SU-DHL-6 (cell line): ENCODE data around the gene UXT.
"Not testable (repeated sequence)": the region's sequence is repeated elsewhere in the genome, so short reads cannot be mapped to it uniquely, and the experiment has no call there.

Experiments used
- H2AFZ ChIP-seq: fragments of 200-600 bp; sonication (generic); 2 replicates; pipeline ENCODE4 v1.6.1; 2014; ENCODE audit warnings: low read depth, mild to moderate bottlenecking, moderate library complexity, mixed read lengths, antibody characterized with exemption, low read length; ENCODE audit not compliant: severe bottlenecking
- H3F3A ChIP-seq: fragments of 200-600 bp; shearing (Covaris generic); 2 replicates; pipeline ENCODE4 v1.6.0; 2016; ENCODE audit warnings: antibody characterized with exemption, mild to moderate bottlenecking; ENCODE audit not compliant: insufficient read depth
- H3K27ac ChIP-seq: fragments of 200-600 bp; sonication (generic); 2 replicates; pipeline ENCODE4 v1.5.1; 2016; ENCODE audit warnings: low read depth, mild to moderate bottlenecking, low read length, moderate library complexity, mixed read lengths
- H3K27me3 ChIP-seq: fragments of 200-600 bp; sonication (generic), shearing (Covaris generic); 2 replicates; pipeline ENCODE4 v1.6.0; 2014; ENCODE audit warnings: mild to moderate bottlenecking, low read length
- H3K36me3 ChIP-seq: fragments of 200-600 bp; sonication (generic); 2 replicates; pipeline ENCODE4 v1.6.1; 2014; ENCODE audit warnings: mild to moderate bottlenecking, low read length, mixed read lengths
- H3K4me2 ChIP-seq: fragments of 300-600, 200-600 bp; shearing (Covaris generic), sonication (generic); 2 replicates; pipeline ENCODE4 v1.6.0; 2014; ENCODE audit warnings: low read length, low read depth, mild to moderate bottlenecking; ENCODE audit not compliant: poor library complexity, severe bottlenecking
- H3K4me3 ChIP-seq: fragments of 200-600 bp; sonication (generic); 2 replicates; pipeline ENCODE4 v1.5.1; 2014; ENCODE audit warnings: antibody characterized with exemption, low read length, mild to moderate bottlenecking, mixed read lengths; ENCODE audit not compliant: insufficient read depth, poor library complexity, severe bottlenecking
- H3K79me2 ChIP-seq: fragments of 200-600 bp; sonication (generic); 2 replicates; pipeline ENCODE4 v1.6.1; 2014; ENCODE audit warnings: mild to moderate bottlenecking, low read length, moderate library complexity; ENCODE audit not compliant: insufficient read depth
- H3K9ac ChIP-seq: fragments of 200-600 bp; sonication (generic); 2 replicates; pipeline ENCODE4 v1.7.0; 2014; ENCODE audit warnings: mild to moderate bottlenecking, low read length
- H3K9me2 ChIP-seq: fragments of 200-600 bp; sonication (generic); replicated peaks from 2 replicates; pipeline ENCODE4 v1.6.1; 2014; ENCODE audit warnings: low read length; ENCODE audit not compliant: insufficient read depth
- H3K9me3 ChIP-seq: fragments of 200-600 bp; sonication (generic); 2 replicates; pipeline ENCODE4 v1.6.1; 2014; ENCODE audit warnings: low read length, mixed read lengths; ENCODE audit not compliant: insufficient read depth
- H4K20me1 ChIP-seq: fragments of 200-600 bp; sonication (generic); 2 replicates; pipeline ENCODE4 v1.6.1; 2014; ENCODE audit warnings: low read depth, mild to moderate bottlenecking, antibody characterized with exemption, low read length, moderate library complexity, mixed read lengths
- EZH2phosphoT487 ChIP-seq: fragments of 200-600 bp; sonication (generic), shearing (Covaris generic); conservative IDR thresholded peaks from 2 replicates; pipeline ENCODE4 v1.6.1; 2018; ENCODE audit warnings: mild to moderate bottlenecking, antibody characterized with exemption, low read length, moderate library complexity, mixed read lengths
- TF ChIP-seq, protein P1 (sequence below): fragments of 200-600 bp; sonication (generic); IDR thresholded peaks from one replicate; pipeline ENCODE4 v1.5.1; 2017; ENCODE audit warnings: antibody characterized with exemption, mild to moderate bottlenecking, low read length, moderate library complexity; ENCODE audit not compliant: insufficient read depth, poor library complexity, severe bottlenecking

Gene UXT

DNA sequence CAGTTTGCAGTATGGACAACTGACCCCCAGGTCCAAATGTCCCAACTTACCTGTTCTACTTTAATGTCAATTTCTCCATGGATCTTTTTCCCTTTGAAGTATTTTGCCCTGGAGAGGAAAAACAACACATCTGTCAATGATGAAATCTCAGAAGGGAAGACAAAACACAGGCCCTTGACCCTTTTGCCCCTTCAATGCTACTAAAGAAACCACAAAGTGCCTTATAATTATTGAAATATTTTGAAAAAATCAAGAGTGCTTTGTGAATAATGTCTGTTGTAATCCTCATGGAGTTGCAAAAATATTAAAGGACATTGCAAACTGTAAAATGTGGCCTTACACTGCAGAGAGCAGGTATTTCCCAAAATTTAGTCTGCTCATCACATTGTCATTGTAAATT, 51.9 kb downstream of the UXT start:
- no peaks in the 10 kb centered on the region for H3K9me2 ChIP-seq
- no peak overlapping the region for H3K9ac ChIP-seq
- no peak overlapping the region for H2AFZ ChIP-seq
- H3K27me3 ChIP-seq: no peaks in the 10 kb centered on the region
- H3K36me3 ChIP-seq: no peaks in the 10 kb centered on the region
- no peak overlapping the region for H3K4me2 ChIP-seq
- TF ChIP-seq EZH2phosphoT487: no peak
- TF ChIP-seq, protein P1, sequence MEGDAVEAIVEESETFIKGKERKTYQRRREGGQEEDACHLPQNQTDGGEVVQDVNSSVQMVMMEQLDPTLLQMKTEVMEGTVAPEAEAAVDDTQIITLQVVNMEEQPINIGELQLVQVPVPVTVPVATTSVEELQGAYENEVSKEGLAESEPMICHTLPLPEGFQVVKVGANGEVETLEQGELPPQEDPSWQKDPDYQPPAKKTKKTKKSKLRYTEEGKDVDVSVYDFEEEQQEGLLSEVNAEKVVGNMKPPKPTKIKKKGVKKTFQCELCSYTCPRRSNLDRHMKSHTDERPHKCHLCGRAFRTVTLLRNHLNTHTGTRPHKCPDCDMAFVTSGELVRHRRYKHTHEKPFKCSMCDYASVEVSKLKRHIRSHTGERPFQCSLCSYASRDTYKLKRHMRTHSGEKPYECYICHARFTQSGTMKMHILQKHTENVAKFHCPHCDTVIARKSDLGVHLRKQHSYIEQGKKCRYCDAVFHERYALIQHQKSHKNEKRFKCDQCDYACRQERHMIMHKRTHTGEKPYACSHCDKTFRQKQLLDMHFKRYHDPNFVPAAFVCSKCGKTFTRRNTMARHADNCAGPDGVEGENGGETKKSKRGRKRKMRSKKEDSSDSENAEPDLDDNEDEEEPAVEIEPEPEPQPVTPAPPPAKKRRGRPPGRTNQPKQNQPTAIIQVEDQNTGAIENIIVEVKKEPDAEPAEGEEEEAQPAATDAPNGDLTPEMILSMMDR: no peak
- no peaks in the 10 kb centered on the region for H3K9me3 ChIP-seq
- H3K79me2 ChIP-seq: no peaks in the 10 kb centered on the region
- no peaks in the 10 kb centered on the region for H4K20me1 ChIP-seq
- H3F3A ChIP-seq: no peaks in the 10 kb centered on the region
- no peak overlapping the region for H3K4me3 ChIP-seq
- H3K27ac ChIP-seq: no peak overlapping the region

DNA sequence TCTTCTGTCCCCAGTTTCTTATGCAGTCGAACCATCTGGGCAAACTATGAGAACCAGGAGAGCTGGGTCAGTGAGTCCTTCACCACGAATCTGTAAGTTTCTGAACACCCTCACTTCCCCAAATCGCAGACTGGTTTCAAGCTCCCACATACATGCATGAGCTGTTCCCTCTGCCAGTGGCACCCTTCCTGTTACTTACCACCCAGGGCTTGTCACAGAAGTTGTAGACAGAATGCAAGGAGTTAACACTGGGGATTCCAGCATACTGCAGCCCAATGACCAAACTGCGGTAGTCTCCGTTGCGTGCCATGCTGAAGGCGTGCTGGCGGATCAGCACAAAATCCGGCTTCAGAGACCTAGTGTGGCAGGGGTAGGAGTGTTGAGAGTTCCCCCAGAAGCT, 54.0 kb downstream of the UXT start:
- no peak overlapping the region for H2AFZ ChIP-seq
- no peak overlapping the region for H3K27ac ChIP-seq
- no peak for TF ChIP-seq EZH2phosphoT487
- TF ChIP-seq, protein P1: no peak
- H3F3A ChIP-seq: no peaks in the 10 kb centered on the region
- no peak overlapping the region for H3K4me2 ChIP-seq
- no peak overlapping the region for H3K4me3 ChIP-seq
- no peaks in the 10 kb centered on the region for H3K9me3 ChIP-seq
- no peaks in the 10 kb centered on the region for H4K20me1 ChIP-seq
- H3K9ac ChIP-seq: no peak overlapping the region
- H3K9me2 ChIP-seq: no peaks in the 10 kb centered on the region
- no peaks in the 10 kb centered on the region for H3K27me3 ChIP-seq
- no peaks in the 10 kb centered on the region for H3K36me3 ChIP-seq
- H3K79me2 ChIP-seq: no peaks in the 10 kb centered on the region

DNA sequence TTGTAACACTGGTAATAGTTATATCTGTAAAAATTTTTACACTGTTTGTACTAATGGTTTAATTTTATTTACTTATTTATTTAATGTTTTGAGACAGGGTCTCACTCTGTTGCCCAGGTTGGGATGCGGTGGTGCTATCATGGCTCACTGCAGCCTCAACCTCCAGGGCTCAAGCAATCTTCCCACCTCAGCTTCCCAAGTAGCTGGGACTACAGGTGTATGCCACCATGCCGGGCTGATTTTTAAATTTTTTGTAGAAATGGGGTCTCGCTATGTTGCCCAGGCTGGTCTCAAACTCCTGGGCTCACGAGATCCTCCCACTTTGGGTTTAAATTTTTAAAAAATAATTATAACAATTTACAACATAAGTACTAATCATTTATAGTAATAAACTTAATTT, 55.9 kb downstream of the UXT start:
- not testable (repeated sequence) for H3K27me3 ChIP-seq, H3K79me2 ChIP-seq, H3F3A ChIP-seq, H3K9ac ChIP-seq, H3K4me3 ChIP-seq, H3K27ac ChIP-seq, H3K9me3 ChIP-seq, H3K36me3 ChIP-seq, H3K4me2 ChIP-seq, H2AFZ ChIP-seq, H4K20me1 ChIP-seq, H3K9me2 ChIP-seq
